Testis (tissue), 3 donors: ENCODE data around the gene MTUS2. TPM values are rescaled to one million over a fixed set of nuclear protein-coding genes. Genes with fewer than 3 reads are reported as not detected.

ENCODE experiments used
- DNase-seq: peaks from one replicate; pipeline ENCODE4 v3.0.0-alpha.2; 2019
- H3K27ac ChIP-seq, 2 donors: fragments of 200-600 bp; sonication (generic); one replicate each; pipeline ENCODE4 v1.5.1; 2019
- H3K27me3 ChIP-seq: fragments of 200-600 bp; sonication (generic); one replicate; pipeline ENCODE4 v1.5.1; 2019
- H3K36me3 ChIP-seq: fragments of 200-600 bp; sonication (generic); one replicate; pipeline ENCODE4 v1.5.1; 2017; ENCODE audit warnings: low read depth; ENCODE audit errors: missing control alignments
- H3K4me1 ChIP-seq: fragments of 200-600 bp; sonication (generic); one replicate; pipeline ENCODE4 v1.5.1; 2019
- H3K4me3 ChIP-seq, 2 donors: fragments of 200-600 bp; sonication (generic); one replicate each; pipeline ENCODE4 v1.5.1; 2017 to 2019
- H3K9me3 ChIP-seq: fragments of 200-600 bp; sonication (generic); one replicate; pipeline ENCODE4 v1.5.1; 2017
- POLR2A ChIP-seq: fragments of 450-650 bp; IDR thresholded peaks from one replicate; pipeline ENCODE4 v1.6.1; 2017; ENCODE audit warnings: antibody characterized with exemption, mild to moderate bottlenecking, moderate library complexity
- WGBS, 2 donors: methylation state at CpG; one replicate each; pipeline ENCODE4 v1.1.5; 2018; 5-methylcytosine and 5-hydroxymethylcytosine counted together
- intact Hi-C: fragments of 100-400 bp; cut with DNase I; formaldehyde crosslinking; loops from one replicate; pipeline ENCODE4 v1.15.1; 2023; ENCODE audit warnings: low total_unique reads
- polyA plus RNA-seq: library from polyadenylated mRNA; stranded (reverse); fragments of 350-450 nt; fragmentation: Illumina TruSeq; extraction: RNeasy Lipid Tissue Mini Kit (QIAGEN cat#74804); gene quantifications from one replicate; pipeline ENCODE4 v1.2.3, GENCODE V29; 2014; ENCODE audit warnings: low read depth, low replicate concordance; ENCODE audit not compliant: insufficient read depth
- total RNA-seq, 2 donors: library from RNA; depleted of rRNA; stranded (reverse); fragments of >200 nt; gene quantifications; one replicate each; pipeline ENCODE4 v1.2.3, GENCODE V29; 2016
- TF ChIP-seq, protein P1 (sequence below), 3 experiments: fragments of 450-650 bp in 2 of 3; fragments of 200-600 bp in 1 of 3; sonication (generic) in 1 of 3; IDR thresholded peaks; one replicate each; pipeline ENCODE4 v1.5.1; 2016 to 2019; ENCODE audit warnings: antibody characterized with exemption in 3 of 3, mild to moderate bottlenecking in 2 of 3, moderate library complexity in 1 of 3

MTUS2 gene
- total and polyA plus RNA-seq, 3 donors from 2014 or later = 2.1 to 9.2 (median 8.3) TPM

- Histone ChIP-seq H3K27me3 (no peaks in the 10 kb centered on the region), H3K4me3 (no peak overlapping the region), H3K27ac (no peak overlapping the region), H3K36me3 (no peaks in the 10 kb centered on the region), H3K4me1 (no peaks in the 10 kb centered on the region), H3K9me3 (no peaks in the 10 kb centered on the region)
- intact Hi-C loops = no loop called here
- WGBS, 2 donors = 96% methylated on average over 9 of the region's 9 CpGs
- DNase-seq = no peak
- TF ChIP-seq, protein P1, sequence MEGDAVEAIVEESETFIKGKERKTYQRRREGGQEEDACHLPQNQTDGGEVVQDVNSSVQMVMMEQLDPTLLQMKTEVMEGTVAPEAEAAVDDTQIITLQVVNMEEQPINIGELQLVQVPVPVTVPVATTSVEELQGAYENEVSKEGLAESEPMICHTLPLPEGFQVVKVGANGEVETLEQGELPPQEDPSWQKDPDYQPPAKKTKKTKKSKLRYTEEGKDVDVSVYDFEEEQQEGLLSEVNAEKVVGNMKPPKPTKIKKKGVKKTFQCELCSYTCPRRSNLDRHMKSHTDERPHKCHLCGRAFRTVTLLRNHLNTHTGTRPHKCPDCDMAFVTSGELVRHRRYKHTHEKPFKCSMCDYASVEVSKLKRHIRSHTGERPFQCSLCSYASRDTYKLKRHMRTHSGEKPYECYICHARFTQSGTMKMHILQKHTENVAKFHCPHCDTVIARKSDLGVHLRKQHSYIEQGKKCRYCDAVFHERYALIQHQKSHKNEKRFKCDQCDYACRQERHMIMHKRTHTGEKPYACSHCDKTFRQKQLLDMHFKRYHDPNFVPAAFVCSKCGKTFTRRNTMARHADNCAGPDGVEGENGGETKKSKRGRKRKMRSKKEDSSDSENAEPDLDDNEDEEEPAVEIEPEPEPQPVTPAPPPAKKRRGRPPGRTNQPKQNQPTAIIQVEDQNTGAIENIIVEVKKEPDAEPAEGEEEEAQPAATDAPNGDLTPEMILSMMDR (IDR thresholded peaks at IDR 0.05) = no peak
- no peak for TF ChIP-seq POLR2A
These were observed 704.5 kb downstream of the MTUS2 start for GRCh38 chr13:29524641-29525040.

- 90 to 95% methylated on average over 7 of the region's 7 CpGs for WGBS, 2 donors
- no peaks in the 10 kb centered on the region for H3K36me3 ChIP-seq
- intact Hi-C loops = no loop called here
- H3K4me3 ChIP-seq = no peak overlapping the region
- H3K4me1 ChIP-seq = no peaks in the 10 kb centered on the region
- DNase-seq = no peak
- TF ChIP-seq, protein P1 (IDR thresholded peaks at IDR 0.05) = no peak
- TF ChIP-seq POLR2A = no peak
- no peaks in the 10 kb centered on the region for H3K9me3 ChIP-seq
- H3K27ac ChIP-seq = no peak overlapping the region
- no peaks in the 10 kb centered on the region for H3K27me3 ChIP-seq
These were observed 705.6 kb downstream of the MTUS2 start for GRCh38 chr13:29525757-29526156.

DNA sequence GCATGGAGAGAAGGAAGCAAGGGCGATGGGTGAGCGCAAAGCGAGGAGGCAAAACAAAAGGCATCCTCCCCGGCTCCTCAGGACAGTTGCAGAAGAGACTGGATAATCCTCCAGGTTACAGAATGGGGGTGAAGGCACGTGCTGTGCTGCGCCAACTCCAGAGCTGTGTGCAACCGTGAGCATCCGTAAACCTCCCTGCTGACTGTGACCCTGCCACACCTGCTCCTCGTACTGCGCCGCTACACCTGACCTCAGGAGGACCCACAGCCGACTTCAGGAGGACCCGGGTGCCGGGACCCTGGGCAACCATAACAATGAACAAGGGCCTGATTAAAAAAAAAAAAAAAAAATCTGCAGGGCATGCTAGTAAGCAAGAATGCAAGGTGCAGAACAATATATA lies 706.6 kb downstream of the MTUS2 start:
- TF ChIP-seq, protein P1 (IDR thresholded peaks at IDR 0.05) = no peak
- no peak for TF ChIP-seq POLR2A
- Histone ChIP-seq H3K9me3 (no peaks in the 10 kb centered on the region), H3K4me1 (no peaks in the 10 kb centered on the region), H3K27me3 (no peaks in the 10 kb centered on the region), H3K4me3 (no peak overlapping the region), H3K27ac (no peak overlapping the region), H3K36me3 (no peaks in the 10 kb centered on the region)
- intact Hi-C loops = no loop called here
- 94 to 98% methylated on average over 14 of the region's 14 CpGs for WGBS, 2 donors
- DNase-seq = no peak

GRCh38 chr13:29527511-29527910 lies 707.4 kb downstream of the MTUS2 start:
- Histone ChIP-seq H3K36me3 (no peaks in the 10 kb centered on the region), H3K27me3 (no peaks in the 10 kb centered on the region), H3K4me3 (no peak overlapping the region), H3K27ac (no peak overlapping the region), H3K9me3 (no peaks in the 10 kb centered on the region), H3K4me1 (no peaks in the 10 kb centered on the region)
- TF ChIP-seq, protein P1 (IDR thresholded peaks at IDR 0.05) = no peak
- no peak for TF ChIP-seq POLR2A
- 95% methylated on average over 6 to 8 of the region's 8 CpGs for WGBS, 2 donors
- intact Hi-C loops = no loop called here
- DNase-seq = no peak

DNA sequence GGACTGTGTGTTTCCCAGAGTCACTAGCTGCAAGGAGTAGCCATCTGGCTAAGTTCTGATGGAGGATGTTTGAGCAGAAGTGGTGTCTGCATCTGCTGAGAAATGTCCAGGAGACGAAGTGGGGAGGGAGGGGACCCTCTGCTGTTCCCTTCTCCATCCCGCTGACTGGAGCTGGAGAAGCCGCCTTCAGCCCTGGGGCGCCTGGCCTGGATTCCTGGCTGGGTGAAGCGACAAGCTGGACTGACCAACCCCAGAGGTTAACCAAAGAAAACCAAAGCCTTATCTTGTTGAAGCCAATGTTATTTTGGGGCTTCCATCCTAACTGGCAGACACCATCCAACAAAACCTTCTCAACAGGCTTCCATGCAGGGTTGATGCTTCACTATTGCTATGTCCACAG lies 707.8 kb downstream of the MTUS2 start:
- Histone ChIP-seq H3K27ac (no peak overlapping the region), H3K4me1 (no peaks in the 10 kb centered on the region), H3K4me3 (no peak overlapping the region), H3K27me3 (no peaks in the 10 kb centered on the region), H3K9me3 (no peaks in the 10 kb centered on the region), H3K36me3 (no peaks in the 10 kb centered on the region)
- no peak for DNase-seq
- 93% methylated on average over 5 of the region's 5 CpGs for WGBS, 2 donors
- TF ChIP-seq, protein P1 (IDR thresholded peaks at IDR 0.05) = no peak
- TF ChIP-seq POLR2A = no peak
- intact Hi-C loops = no loop called here
